ENCODE data around the gene HCN3. TPM values are rescaled to one million over a fixed set of nuclear protein-coding genes. Genes with fewer than 3 reads are reported as not detected.
"Not testable (repeated sequence)": the region's sequence is repeated elsewhere in the genome, so short reads cannot be mapped to it uniquely, and the experiment has no call there.

Gene HCN3
- total and polyA plus RNA-seq, 8 donors = 0.46 to 13.6 (median 1.9) TPM

GRCh38 chr1:155325603-155325893, 48.3 kb downstream of the HCN3 start:
- no peaks in the 10 kb centered on the region for H3K27me3 ChIP-seq
- peak overlapping the region; percentile 74 to 96 (median 78) for H3K4me3 ChIP-seq
- no peak for TF ChIP-seq EP300 (IDR thresholded peaks at IDR 0.05)
- no peak for TF ChIP-seq POLR2A (IDR thresholded peaks at IDR 0.05)
- no peak for TF ChIP-seq POLR2AphosphoS5 (IDR thresholded peaks at IDR 0.05)
- no peak for TF ChIP-seq CTCF (IDR thresholded peaks at IDR 0.05)
- H3K27ac ChIP-seq = peak overlapping the region; percentile 80 to 99 (median 98)
- H3K4me1 ChIP-seq = peaks cover 29 to 54% (median 45%) of the 10 kb centered on the region in 4 donors
- DNase-seq = no peak
- H3K9me3 ChIP-seq = no peaks in the 10 kb centered on the region
- intact Hi-C loops (cut with DNase I; ENCODE audit: low total_unique reads) = no loop called here
- H3K36me3 ChIP-seq = peaks cover 16 to 45% (median 43%) of the 10 kb centered on the region in 4 donors
- 29 to 63% (median 33%) methylated on average over 6 of the region's 6 CpGs for WGBS, 5 donors

- 77 to 83% (median 81%) methylated on average over 6 of the region's 6 CpGs for WGBS, 5 donors
- peak overlapping the region in 3 of 5 donors; percentile 14 to 98 (median 96) for H3K27ac ChIP-seq
Measured at GRCh38 chr1:155326020-155326526, 48.8 kb downstream of the HCN3 start.

GRCh38 chr1:155326631-155327037, 49.4 kb downstream of the HCN3 start:
- peaks cover 19 to 44% (median 34%) of the 10 kb centered on the region in 4 donors for H3K4me1 ChIP-seq
- H3K4me3 ChIP-seq = no peak overlapping the region
- peaks cover 27 to 56% (median 54%) of the 10 kb centered on the region in 4 donors for H3K36me3 ChIP-seq
- 85 to 92% (median 87%) methylated on average over 3 to 7 of the region's 7 CpGs for WGBS, 5 donors
- no peak for DNase-seq
- H3K27ac ChIP-seq = no peak overlapping the region
- intact Hi-C loops (cut with DNase I; ENCODE audit: low total_unique reads) = no loop called here
- no peaks in the 10 kb centered on the region for H3K27me3 ChIP-seq
- no peaks in the 10 kb centered on the region for H3K9me3 ChIP-seq
- TF ChIP-seq CTCF (IDR thresholded peaks at IDR 0.05) (no peak), POLR2AphosphoS5 (IDR thresholded peaks at IDR 0.05) (no peak), EP300 (IDR thresholded peaks at IDR 0.05) (no peak), POLR2A (IDR thresholded peaks at IDR 0.05) (no peak)

More at GRCh38 chr1:155326020-155326526, 48.8 kb downstream of the HCN3 start:
- H3K27me3 ChIP-seq = no peaks in the 10 kb centered on the region
- intact Hi-C loops (cut with DNase I; ENCODE audit: low total_unique reads) = no loop called here
- H3K4me3 ChIP-seq = peak overlapping the region in 1 of 4 donors; percentile 96
- TF ChIP-seq POLR2A (IDR thresholded peaks at IDR 0.05) (no peak), CTCF (IDR thresholded peaks at IDR 0.05) (no peak), POLR2AphosphoS5 (IDR thresholded peaks at IDR 0.05) (no peak), EP300 (IDR thresholded peaks at IDR 0.05) (no peak)
- no peak for DNase-seq
- H3K4me1 ChIP-seq = peaks cover 24 to 49% (median 39%) of the 10 kb centered on the region in 4 donors
- H3K9me3 ChIP-seq = no peaks in the 10 kb centered on the region
- peaks cover 21 to 50% (median 48%) of the 10 kb centered on the region in 4 donors for H3K36me3 ChIP-seq

- H3K9me3 ChIP-seq = no peaks in the 10 kb centered on the region
- 84 to 91% (median 90%) methylated on average over 4 of the region's 4 CpGs for WGBS, 5 donors
- intact Hi-C loops (cut with DNase I; ENCODE audit: low total_unique reads) = no loop called here
- peaks cover 13 to 30% (median 22%) of the 10 kb centered on the region in 4 donors for H3K4me1 ChIP-seq
- TF ChIP-seq EP300 (IDR thresholded peaks at IDR 0.05) (no peak), POLR2A (IDR thresholded peaks at IDR 0.05) (no peak), CTCF (IDR thresholded peaks at IDR 0.05) (no peak)
- DNase-seq = no peak
- no peak overlapping the region for H3K27ac ChIP-seq
- peaks cover 29 to 61% (median 57%) of the 10 kb centered on the region in 4 donors for H3K36me3 ChIP-seq
- H3K27me3 ChIP-seq = no peaks in the 10 kb centered on the region
- no peak overlapping the region for H3K4me3 ChIP-seq
Measured at GRCh38 chr1:155327981-155328380, 50.7 kb downstream of the HCN3 start.

GRCh38 chr1:155328856-155329255, 51.6 kb downstream of the HCN3 start:
- H3K27ac ChIP-seq; H3K27me3 ChIP-seq; DNase-seq; H3K9me3 ChIP-seq; H3K4me3 ChIP-seq; intact Hi-C loops (cut with DNase I; ENCODE audit: low total_unique reads): not testable (repeated sequence)
- peaks cover 29 to 67% (median 62%) of the 10 kb centered on the region in 4 donors for H3K36me3 ChIP-seq
- H3K4me1 ChIP-seq = peaks cover 13 to 30% (median 22%) of the 10 kb centered on the region in 4 donors
- WGBS, 5 donors = 84 to 92% (median 87%) methylated on average over 7 of the region's 7 CpGs
